ENCODE results near the gene P2RX5.
"Not testable (repeated sequence)": the region's sequence is repeated elsewhere in the genome, so short reads cannot be mapped to it uniquely, and the experiment has no call there.

Gene P2RX5

GRCh38 chr17:3710951-3711383 is 15.0 kb upstream of the P2RX5 start:
- DNase-seq: no peak

GRCh38 chr17:3708366-3708765 is 12.4 kb upstream of the P2RX5 start:
- DNase-seq: no peak

- DNase-seq: not testable (repeated sequence)
Observed at GRCh38 chr17:3705718-3705984, 9.7 kb upstream of the P2RX5 start.

- no peak for DNase-seq
Observed at GRCh38 chr17:3704931-3705717, 9.2 kb upstream of the P2RX5 start.

- DNase-seq: not testable (repeated sequence)
Observed at GRCh38 chr17:3702041-3702539, 6.1 kb upstream of the P2RX5 start.

GRCh38 chr17:3699951-3700350 is 4.0 kb upstream of the P2RX5 start:
- no peak for DNase-seq

- no peak for DNase-seq
Observed at GRCh38 chr17:3698139-3698538, 2.2 kb upstream of the P2RX5 start.

GRCh38 chr17:3697103-3697476 is 1.1 kb upstream of the P2RX5 start:
- DNase-seq: no peak

- DNase-seq: no peak
Observed at GRCh38 chr17:3695129-3695722, 729 bp downstream of the P2RX5 start.

GRCh38 chr17:3693829-3694231 is 2.1 kb downstream of the P2RX5 start:
- DNase-seq: no peak

GRCh38 chr17:3693141-3693540 is 2.8 kb downstream of the P2RX5 start:
- DNase-seq: no peak

- no peak for DNase-seq
Observed at GRCh38 chr17:3692346-3692745, 3.6 kb downstream of the P2RX5 start.

- DNase-seq: no peak
Observed at GRCh38 chr17:3691617-3692067, 4.3 kb downstream of the P2RX5 start.

- no peak for DNase-seq
Observed at GRCh38 chr17:3690094-3690715, 5.8 kb downstream of the P2RX5 start.

- DNase-seq: no peak
Observed at GRCh38 chr17:3689262-3690093, 6.5 kb downstream of the P2RX5 start.

GRCh38 chr17:3688852-3689261 is 7.1 kb downstream of the P2RX5 start:
- no peak for DNase-seq

GRCh38 chr17:3688027-3688553 is 7.9 kb downstream of the P2RX5 start:
- peak in 1 of 2 experiments; percentile 46 for DNase-seq

- DNase-seq: peak in 1 of 2 experiments; percentile 27
Observed at GRCh38 chr17:3685174-3685573, 10.8 kb downstream of the P2RX5 start.

GRCh38 chr17:3683054-3683511 is 12.9 kb downstream of the P2RX5 start:
- peak in 1 of 2 experiments; percentile 32 for DNase-seq

GRCh38 chr17:3682033-3682432 is 13.9 kb downstream of the P2RX5 start:
- no peak for DNase-seq

GRCh38 chr17:3681565-3681964 is 14.4 kb downstream of the P2RX5 start:
- DNase-seq: no peak

GRCh38 chr17:3681057-3681456 is 14.9 kb downstream of the P2RX5 start:
- DNase-seq: no peak

Data from NCI-H526 (cell line).